SK-N-SH treated with all-trans-retinoic acid at 6 μM for 48 hours (cell line): Measurements from ENCODE around the gene HAPSTR1.
"Not testable (repeated sequence)": the region's sequence is repeated elsewhere in the genome, so short reads cannot be mapped to it uniquely, and the experiment has no call there.

ENCODE experiments used
- ESRRG ChIP-seq: fragments of 250-450 bp; sonication (Bioruptor Pico); IDR thresholded peaks from 2 replicates; pipeline ENCODE4 v1.6.1; 2021; ENCODE audit warnings: mild to moderate bottlenecking
- PATZ1 ChIP-seq: fragments of 250-450 bp; sonication (Bioruptor Pico); IDR thresholded peaks from 2 replicates; pipeline ENCODE4 v1.8.0; 2020; ENCODE audit warnings: mild to moderate bottlenecking, moderate library complexity, borderline replicate concordance
- SNAI2 ChIP-seq: fragments of 250-450 bp; sonication (Bioruptor Pico); IDR thresholded peaks from 2 replicates; pipeline ENCODE4 v1.5.0; 2020; ENCODE audit warnings: mild to moderate bottlenecking, moderate library complexity
- TCF4 ChIP-seq: fragments of 250-450 bp; sonication (Bioruptor Pico); IDR thresholded peaks from 2 replicates; pipeline ENCODE4 v1.8.0; 2021; ENCODE audit warnings: mild to moderate bottlenecking, moderate library complexity, borderline replicate concordance
- ZFP30 ChIP-seq: fragments of 450-650 bp; formaldehyde crosslinking; IDR thresholded peaks from 2 replicates; pipeline ENCODE4 v1.5.0; 2022; ENCODE audit warnings: mild to moderate bottlenecking, moderate library complexity
- ZNF70 ChIP-seq: fragments of 450-650 bp; formaldehyde crosslinking; IDR thresholded peaks from 2 replicates; pipeline ENCODE4 v1.5.0; 2020; ENCODE audit warnings: mild to moderate bottlenecking, moderate library complexity

DNA sequence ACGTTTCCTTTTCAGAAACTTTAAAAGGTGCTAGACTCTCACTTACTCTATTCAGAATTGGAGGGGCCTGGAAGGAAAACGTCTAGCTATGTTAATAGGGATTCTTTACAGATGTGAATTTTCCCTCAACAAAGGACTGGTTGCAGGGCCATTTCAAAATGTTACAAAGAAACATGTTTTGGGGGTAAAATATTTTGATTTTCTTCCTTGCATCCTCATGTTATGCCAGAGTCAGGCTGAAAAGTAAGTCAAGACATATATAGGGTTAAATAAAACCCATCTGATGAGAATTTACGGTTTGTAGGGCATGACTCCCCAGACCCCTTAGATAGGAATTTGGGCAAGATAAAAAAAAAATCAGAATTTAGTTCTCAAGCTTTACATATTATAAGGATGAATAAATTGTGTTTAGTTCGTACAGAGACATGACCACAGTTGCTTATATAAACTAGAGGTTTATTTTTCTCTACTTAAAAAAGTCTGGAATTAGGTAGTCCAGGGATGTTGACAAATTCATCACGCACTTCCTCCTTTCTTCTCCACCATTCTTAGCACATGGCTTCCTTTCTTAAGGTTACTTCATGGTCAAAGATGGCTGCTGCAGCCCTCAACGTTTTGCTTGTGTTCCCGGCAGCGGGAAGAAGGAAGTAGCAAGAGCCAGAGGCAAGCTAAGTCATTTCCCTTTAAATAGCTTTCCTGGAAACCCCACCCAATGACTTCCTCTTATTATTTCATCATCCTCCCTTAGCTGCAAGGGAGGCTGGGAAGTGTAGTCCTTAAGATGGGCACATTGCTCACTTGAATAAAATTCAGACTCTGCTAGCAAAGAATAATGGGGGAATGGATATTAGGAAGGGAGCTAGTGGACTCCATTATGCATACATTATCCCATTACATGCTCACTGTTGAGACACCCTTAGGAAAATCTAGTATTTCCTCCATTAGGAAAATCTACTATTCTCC is 12.7 kb upstream of the HAPSTR1 start:
- not testable (repeated sequence) for TF ChIP-seq PATZ1; ZNF70 (CRISPR knock-in tag); TCF4 (CRISPR knock-in tag); ESRRG (CRISPR knock-in tag); ZFP30 (CRISPR knock-in tag); SNAI2 (CRISPR knock-in tag)
